ENCODE measurements around the gene UFC1.

GRCh38 chr1:161133220-161133740 is 20.5 kb upstream of the UFC1 start:
- TF ChIP-seq CTCF (IDR thresholded peaks at IDR 0.05 in 2 of 3, conservative IDR thresholded peaks at IDR 0.05 in 1 of 3; ENCODE audit: borderline replicate concordance in 1 of 3, insufficient read depth in 1 of 3, low read depth in 2 of 3, low read length in 2 of 3) (no peak), YY1 (IDR thresholded peaks at IDR 0.05; ENCODE audit: extremely low read depth, insufficient replicate concordance, low read depth, low read length) (no peak), EZH2 (IDR thresholded peaks at IDR 0.05) (no peak), ZNF274 (IDR thresholded peaks at IDR 0.05; ENCODE audit: low read depth, low read length) (no peak), SRF (IDR thresholded peaks at IDR 0.05; ENCODE audit: low read depth) (no peak)
